Tibial nerve (tissue), 4 donors: ENCODE data around the gene SELENOH. TPM values are rescaled to one million over a fixed set of nuclear protein-coding genes. Genes with fewer than 3 reads are reported as not detected.

Source experiments
- DNase-seq, 2 donors: peaks; one replicate each; pipeline ENCODE4 v3.0.0-alpha.2; 2019; ENCODE audit warnings: low spot score in 2 of 2
- H3K27ac ChIP-seq, 4 donors: fragments of 200-600 bp; sonication (generic) in 3 of 4; one replicate each; pipeline ENCODE4 v1.5.1; 2017 to 2019; ENCODE audit warnings: mild to moderate bottlenecking in 1 of 4
- H3K27me3 ChIP-seq, 2 donors: fragments of 200-600 bp; sonication (generic) in 1 of 2; one replicate each; pipeline versions ENCODE4 v1.5.1 to v1.6.0; 2017 to 2019
- H3K36me3 ChIP-seq, 3 donors: fragments of 200-600 bp; sonication (generic); one replicate each; pipeline ENCODE4 v1.5.1; 2018 to 2019
- H3K4me1 ChIP-seq, 4 donors: fragments of 200-600 bp; sonication (generic) in 3 of 4; one replicate each; pipeline ENCODE4 v1.5.1; 2017 to 2019
- H3K4me3 ChIP-seq, 4 donors: fragments of 200-600 bp; sonication (generic) in 3 of 4; one replicate each; pipeline ENCODE4 v1.5.1; 2017 to 2019; ENCODE audit warnings: mild to moderate bottlenecking in 1 of 4, moderate library complexity in 1 of 4
- H3K9me3 ChIP-seq, 4 donors: fragments of 200-600 bp; sonication (generic) in 3 of 4; one replicate each; pipeline ENCODE4 v1.5.1; 2017 to 2019
- EP300 ChIP-seq, 2 donors: sonication (generic); formaldehyde crosslinking; IDR thresholded peaks; one replicate each; pipeline ENCODE4 v1.6.1; 2017; ENCODE audit warnings: antibody characterized with exemption in 2 of 2, mild to moderate bottlenecking in 1 of 2
- POLR2A ChIP-seq, 2 donors: fragments of 450-650 bp; IDR thresholded peaks; one replicate each; pipeline ENCODE4 v1.6.1; 2017; ENCODE audit warnings: antibody characterized with exemption in 2 of 2, mild to moderate bottlenecking in 2 of 2, moderate library complexity in 2 of 2
- WGBS, 2 donors: methylation state at CpG; one replicate each; pipeline ENCODE4 v1.1.5; 2018; 5-methylcytosine and 5-hydroxymethylcytosine counted together
- total RNA-seq, 4 donors: library from RNA; depleted of rRNA; stranded (reverse); fragments of >200 nt; gene quantifications; one replicate each; pipeline ENCODE4 v1.1.0, GENCODE V29; 2016
- TF ChIP-seq, protein P1 (sequence below), 5 experiments: fragments of 200-600 bp in 3 of 5; fragments of 450-650 bp in 2 of 5; sonication (generic) in 3 of 5; IDR thresholded peaks; one replicate each; pipeline ENCODE4 v1.5.1; 2016 to 2019; ENCODE audit warnings: antibody characterized with exemption in 5 of 5, mild to moderate bottlenecking in 3 of 5, moderate library complexity in 2 of 5

The SELENOH gene
- total RNA-seq, 4 donors from 2014 or later: 78.1 to 146 (median 118) TPM

DNA sequence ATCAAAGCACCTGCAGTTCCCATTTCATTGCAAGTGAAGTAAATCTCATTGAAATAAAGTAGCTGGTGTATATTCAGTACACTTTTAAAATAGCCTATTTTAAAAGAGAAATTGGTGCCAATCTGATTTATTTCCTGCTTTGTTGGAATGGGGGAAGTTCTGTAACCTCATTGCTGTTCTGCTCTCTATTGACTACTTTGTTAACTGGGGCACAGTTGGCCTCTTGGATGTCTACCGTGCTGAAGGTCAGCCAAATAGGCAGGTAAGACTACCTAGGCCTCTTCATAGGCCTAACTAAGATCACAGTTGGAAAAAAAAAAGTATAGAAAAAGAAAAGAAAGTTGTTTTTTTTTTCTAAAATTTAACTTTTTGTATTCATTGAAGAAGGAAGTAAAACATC lies 29.5 kb downstream of the SELENOH start:
- no peak overlapping the region for H3K4me3 ChIP-seq
- peak overlapping the region in 1 of 4 donors; percentile 51 for H3K27ac ChIP-seq
- 29 to 40% methylated on average over 1 of the region's 1 CpG for WGBS, 2 donors
- no peaks in the 10 kb centered on the region for H3K27me3 ChIP-seq
- TF ChIP-seq EP300 (IDR thresholded peaks at IDR 0.05) (no peak), POLR2A (IDR thresholded peaks at IDR 0.05) (no peak)
- TF ChIP-seq, protein P1, sequence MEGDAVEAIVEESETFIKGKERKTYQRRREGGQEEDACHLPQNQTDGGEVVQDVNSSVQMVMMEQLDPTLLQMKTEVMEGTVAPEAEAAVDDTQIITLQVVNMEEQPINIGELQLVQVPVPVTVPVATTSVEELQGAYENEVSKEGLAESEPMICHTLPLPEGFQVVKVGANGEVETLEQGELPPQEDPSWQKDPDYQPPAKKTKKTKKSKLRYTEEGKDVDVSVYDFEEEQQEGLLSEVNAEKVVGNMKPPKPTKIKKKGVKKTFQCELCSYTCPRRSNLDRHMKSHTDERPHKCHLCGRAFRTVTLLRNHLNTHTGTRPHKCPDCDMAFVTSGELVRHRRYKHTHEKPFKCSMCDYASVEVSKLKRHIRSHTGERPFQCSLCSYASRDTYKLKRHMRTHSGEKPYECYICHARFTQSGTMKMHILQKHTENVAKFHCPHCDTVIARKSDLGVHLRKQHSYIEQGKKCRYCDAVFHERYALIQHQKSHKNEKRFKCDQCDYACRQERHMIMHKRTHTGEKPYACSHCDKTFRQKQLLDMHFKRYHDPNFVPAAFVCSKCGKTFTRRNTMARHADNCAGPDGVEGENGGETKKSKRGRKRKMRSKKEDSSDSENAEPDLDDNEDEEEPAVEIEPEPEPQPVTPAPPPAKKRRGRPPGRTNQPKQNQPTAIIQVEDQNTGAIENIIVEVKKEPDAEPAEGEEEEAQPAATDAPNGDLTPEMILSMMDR (IDR thresholded peaks at IDR 0.05): no peak
- no peaks in the 10 kb centered on the region for H3K9me3 ChIP-seq
- peaks cover 0 to 91% (median 44%) of the 10 kb centered on the region in 4 donors for H3K4me1 ChIP-seq
- H3K36me3 ChIP-seq: no peaks in the 10 kb centered on the region
- no peak for DNase-seq

DNA sequence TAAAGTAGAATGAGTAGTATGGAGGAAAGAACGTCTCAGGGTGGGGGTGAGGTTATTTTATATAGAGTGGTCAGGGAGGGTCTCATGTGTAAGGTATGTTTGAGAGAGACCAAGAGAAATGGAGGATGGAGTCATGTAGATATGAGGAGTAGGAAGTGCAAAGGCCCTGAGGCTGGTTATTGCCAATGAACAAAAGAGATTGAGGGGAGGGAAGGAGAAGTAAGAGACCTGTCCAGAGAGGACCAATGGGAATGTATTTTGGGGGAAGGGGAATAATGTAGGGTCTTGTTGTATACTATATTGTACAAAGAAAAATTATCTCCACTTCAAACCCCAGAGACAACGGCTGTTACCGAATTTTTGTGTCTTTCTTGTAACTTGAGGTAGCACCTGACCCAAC lies 30.1 kb downstream of the SELENOH start:
- Histone ChIP-seq H3K4me1 (peaks cover 0 to 91% (median 44%) of the 10 kb centered on the region in 4 donors), H3K36me3 (no peaks in the 10 kb centered on the region), H3K4me3 (no peak overlapping the region), H3K27ac (peak overlapping the region in 2 of 4 donors; percentile 13 to 51), H3K9me3 (no peaks in the 10 kb centered on the region), H3K27me3 (no peaks in the 10 kb centered on the region)
- no peak for DNase-seq
- TF ChIP-seq POLR2A (IDR thresholded peaks at IDR 0.05): no peak
- no peak for TF ChIP-seq EP300 (IDR thresholded peaks at IDR 0.05)
- TF ChIP-seq, protein P1 (IDR thresholded peaks at IDR 0.05): no peak
- 89 to 91% methylated on average over 3 of the region's 3 CpGs for WGBS, 2 donors

DNA sequence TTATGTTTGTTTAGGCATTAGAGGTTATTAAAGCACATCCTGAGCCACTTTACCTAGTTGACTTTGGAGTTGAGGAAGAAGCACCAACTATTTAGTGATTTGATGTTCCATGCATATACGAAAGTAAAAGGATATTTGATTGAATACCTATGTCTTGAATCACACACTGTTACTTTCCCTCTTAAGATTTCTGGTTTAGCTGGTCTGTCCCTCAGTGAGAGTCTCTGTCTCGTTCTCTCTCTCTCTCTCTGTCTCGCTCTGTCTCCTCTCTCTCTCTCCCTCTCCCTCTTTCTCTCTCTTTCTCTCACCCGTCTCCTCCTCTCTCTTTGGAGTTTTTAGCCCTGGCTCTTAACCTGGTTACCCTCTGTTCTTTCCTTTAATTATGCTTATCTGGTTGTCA lies 31.3 kb downstream of the SELENOH start:
- peaks cover 6 to 93% (median 48%) of the 10 kb centered on the region in 4 donors for H3K4me1 ChIP-seq
- H3K27me3 ChIP-seq: no peaks in the 10 kb centered on the region
- no peak overlapping the region for H3K4me3 ChIP-seq
- H3K9me3 ChIP-seq: no peaks in the 10 kb centered on the region
- 70 to 73% methylated on average over 4 of the region's 4 CpGs for WGBS, 2 donors
- no peak for TF ChIP-seq POLR2A (IDR thresholded peaks at IDR 0.05)
- TF ChIP-seq EP300 (IDR thresholded peaks at IDR 0.05): no peak
- TF ChIP-seq, protein P1 (IDR thresholded peaks at IDR 0.05): no peak
- no peaks in the 10 kb centered on the region for H3K36me3 ChIP-seq
- H3K27ac ChIP-seq: peak overlapping the region in 2 of 4 donors; percentile 38 to 51
- no peak for DNase-seq

DNA sequence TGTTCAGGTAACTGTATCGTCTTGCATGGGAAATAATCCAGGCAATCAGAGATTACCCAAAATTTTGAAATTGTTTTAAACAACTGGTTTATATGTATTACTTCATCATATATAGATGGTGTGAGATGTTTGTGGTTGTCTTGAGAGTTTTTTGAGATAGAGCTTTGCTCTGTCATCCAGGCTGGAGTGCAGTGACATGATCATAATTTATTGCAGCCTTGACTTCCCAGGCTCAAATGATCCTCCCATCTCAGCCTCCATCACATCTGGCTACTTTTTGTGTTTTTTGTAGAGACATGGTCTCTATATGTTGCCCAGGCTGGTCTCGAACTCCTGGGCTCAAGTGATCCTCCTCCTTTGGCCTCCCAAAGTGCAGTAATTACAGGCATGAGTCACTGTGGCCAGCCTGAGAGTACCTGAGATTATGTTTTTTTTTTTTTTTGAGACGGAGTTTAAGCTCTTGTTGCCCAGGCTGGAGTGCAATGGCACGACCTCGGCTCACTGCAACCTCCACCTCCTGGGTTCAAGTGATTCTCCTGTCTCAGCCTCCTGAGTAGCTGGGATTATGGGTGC lies 31.8 kb downstream of the SELENOH start:
- WGBS, 2 donors: 81 to 86% methylated on average over 5 of the region's 5 CpGs

DNA sequence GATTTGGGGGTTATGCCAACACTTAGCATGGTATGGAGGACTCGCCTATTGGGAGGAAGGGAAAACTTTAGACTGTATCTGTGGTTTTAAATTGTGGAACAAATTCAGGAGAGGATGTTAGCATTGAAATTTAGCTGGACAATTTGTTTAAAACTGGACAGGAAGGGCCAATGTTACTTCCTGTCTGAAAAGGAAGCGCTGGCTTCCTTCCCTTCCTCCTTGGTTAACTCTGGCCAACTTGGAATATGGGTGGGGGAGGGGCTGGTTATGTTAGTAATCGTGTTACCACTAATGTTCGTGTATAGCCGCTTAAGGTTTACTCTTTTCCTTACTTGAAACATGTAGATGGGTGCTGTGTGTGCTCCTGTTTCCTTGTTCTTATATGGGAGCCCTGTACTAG lies 34.2 kb downstream of the SELENOH start:
- Histone ChIP-seq H3K4me1 (peaks cover 8 to 98% (median 68%) of the 10 kb centered on the region in 4 donors), H3K27me3 (no peaks in the 10 kb centered on the region), H3K27ac (peak overlapping the region; percentile 74 to 96 (median 90)), H3K4me3 (peak overlapping the region in 1 of 4 donors; percentile 5), H3K9me3 (no peaks in the 10 kb centered on the region), H3K36me3 (no peaks in the 10 kb centered on the region)
- WGBS, 2 donors: 27 to 32% methylated on average over 5 of the region's 5 CpGs
- peak in 1 of 2 donors; percentile 27 for DNase-seq
- TF ChIP-seq POLR2A (IDR thresholded peaks at IDR 0.05) (no peak), EP300 (IDR thresholded peaks at IDR 0.05) (peak in 1 of 2 donors; percentile 56)
- TF ChIP-seq, protein P1 (IDR thresholded peaks at IDR 0.05): no peak

More for the DNA sequence above, 31.8 kb downstream of the SELENOH start:
- TF ChIP-seq, protein P1 (IDR thresholded peaks at IDR 0.05): no peak
- TF ChIP-seq EP300 (IDR thresholded peaks at IDR 0.05) (no peak), POLR2A (IDR thresholded peaks at IDR 0.05) (no peak)
- Histone ChIP-seq H3K27ac (peak overlapping the region in 1 of 4 donors; percentile 38), H3K4me1 (peaks cover 8 to 94% (median 53%) of the 10 kb centered on the region in 4 donors), H3K4me3 (no peak overlapping the region), H3K36me3 (no peaks in the 10 kb centered on the region), H3K27me3 (no peaks in the 10 kb centered on the region), H3K9me3 (no peaks in the 10 kb centered on the region)
- DNase-seq: no peak
